ENCODE data around the gene CBX1. TPM values are rescaled to one million over a fixed set of nuclear protein-coding genes. Genes with fewer than 3 reads are reported as not detected.

CBX1 gene
- total and polyA plus RNA-seq, 4 donors = 17.6 to 43.2 (median 28.9) TPM

GRCh38 chr17:48067245-48067644, 34.0 kb downstream of the CBX1 start:
- DNase-seq = no peak
- WGBS, 2 donors = 95 to 97% methylated on average over 3 of the region's 3 CpGs
- no peak for TF ChIP-seq CTCF (IDR thresholded peaks at IDR 0.05; ENCODE audit: control extremely low read depth, extremely low read depth)
- Histone ChIP-seq H3K4me1 (ENCODE audit: control insufficient read depth in 5 of 5, insufficient read depth in 5 of 5, low read length in 5 of 5) (peaks cover 0 to 8% (median 3%) of the 10 kb centered on the region in 5 donors), H3K9me3 (ENCODE audit: control insufficient read depth in 4 of 4, insufficient read depth in 3 of 4, low read length in 3 of 4) (no peaks in the 10 kb centered on the region), H3K36me3 (ENCODE audit: control insufficient read depth in 4 of 4, insufficient read depth in 4 of 4, low read length in 4 of 4) (peaks cover 11 to 45% (median 21%) of the 10 kb centered on the region in 4 donors), H3K9ac (ENCODE audit: insufficient read depth in 1 of 2, low read length in 2 of 2) (peak overlapping the region in 1 of 2 donors; percentile 24), H3K27me3 (ENCODE audit: control insufficient read depth in 3 of 3, insufficient read depth in 3 of 3, low read length in 2 of 3) (no peaks in the 10 kb centered on the region), H3K4me3 (no peak overlapping the region), H3K27ac (ENCODE audit: low read depth in 1 of 2, low read length in 1 of 2) (no peak overlapping the region)
- no peak for ATAC-seq (ENCODE audit: insufficient read depth, low FRiP score)

GRCh38 chr17:48066656-48067055, 34.6 kb downstream of the CBX1 start:
- no peak for TF ChIP-seq CTCF (IDR thresholded peaks at IDR 0.05; ENCODE audit: control extremely low read depth, extremely low read depth)
- Histone ChIP-seq H3K27me3 (ENCODE audit: control insufficient read depth in 3 of 3, insufficient read depth in 3 of 3, low read length in 2 of 3) (no peaks in the 10 kb centered on the region), H3K9me3 (ENCODE audit: control insufficient read depth in 4 of 4, insufficient read depth in 3 of 4, low read length in 3 of 4) (no peaks in the 10 kb centered on the region), H3K9ac (ENCODE audit: insufficient read depth in 1 of 2, low read length in 2 of 2) (peak overlapping the region in 1 of 2 donors; percentile 24), H3K36me3 (ENCODE audit: control insufficient read depth in 4 of 4, insufficient read depth in 4 of 4, low read length in 4 of 4) (peaks cover 16 to 47% (median 23%) of the 10 kb centered on the region in 4 donors), H3K4me1 (ENCODE audit: control insufficient read depth in 5 of 5, insufficient read depth in 5 of 5, low read length in 5 of 5) (peaks cover 0 to 8% (median 3%) of the 10 kb centered on the region in 5 donors), H3K4me3 (no peak overlapping the region), H3K27ac (ENCODE audit: low read depth in 1 of 2, low read length in 1 of 2) (no peak overlapping the region)
- ATAC-seq (ENCODE audit: insufficient read depth, low FRiP score) = no peak
- peak in 1 of 3 donors; percentile 59 for DNase-seq
- 66 to 84% methylated on average over 1 of the region's 1 CpG for WGBS, 2 donors

- ATAC-seq (ENCODE audit: insufficient read depth, low FRiP score) (no peak), DNase-seq (no peak)
- Histone ChIP-seq H3K27me3 (ENCODE audit: control insufficient read depth in 3 of 3, insufficient read depth in 3 of 3, low read length in 2 of 3) (no peaks in the 10 kb centered on the region), H3K4me3 (no peak overlapping the region), H3K9me3 (ENCODE audit: control insufficient read depth in 4 of 4, insufficient read depth in 3 of 4, low read length in 3 of 4) (no peaks in the 10 kb centered on the region), H3K36me3 (ENCODE audit: control insufficient read depth in 4 of 4, insufficient read depth in 4 of 4, low read length in 4 of 4) (peaks cover 17 to 46% (median 20%) of the 10 kb centered on the region in 4 donors), H3K27ac (ENCODE audit: low read depth in 1 of 2, low read length in 1 of 2) (no peak overlapping the region), H3K9ac (ENCODE audit: insufficient read depth in 1 of 2, low read length in 2 of 2) (no peak overlapping the region), H3K4me1 (ENCODE audit: control insufficient read depth in 5 of 5, insufficient read depth in 5 of 5, low read length in 5 of 5) (peaks cover 0 to 8% (median 3%) of the 10 kb centered on the region in 5 donors)
- WGBS, 2 donors = 82 to 86% methylated on average over 1 of the region's 1 CpG
- TF ChIP-seq CTCF (IDR thresholded peaks at IDR 0.05; ENCODE audit: control extremely low read depth, extremely low read depth) = no peak
Observed at GRCh38 chr17:48066192-48066591, 35.1 kb downstream of the CBX1 start.

- Histone ChIP-seq H3K4me1 (ENCODE audit: control insufficient read depth in 5 of 5, insufficient read depth in 5 of 5, low read length in 5 of 5) (peaks cover 0 to 8% (median 5%) of the 10 kb centered on the region in 5 donors), H3K9me3 (ENCODE audit: control insufficient read depth in 4 of 4, insufficient read depth in 3 of 4, low read length in 3 of 4) (no peaks in the 10 kb centered on the region), H3K27ac (ENCODE audit: low read depth in 1 of 2, low read length in 1 of 2) (no peak overlapping the region), H3K36me3 (ENCODE audit: control insufficient read depth in 4 of 4, insufficient read depth in 4 of 4, low read length in 4 of 4) (peaks cover 17 to 44% (median 22%) of the 10 kb centered on the region in 4 donors), H3K27me3 (ENCODE audit: control insufficient read depth in 3 of 3, insufficient read depth in 3 of 3, low read length in 2 of 3) (no peaks in the 10 kb centered on the region), H3K4me3 (no peak overlapping the region), H3K9ac (ENCODE audit: insufficient read depth in 1 of 2, low read length in 2 of 2) (no peak overlapping the region)
- ATAC-seq (ENCODE audit: insufficient read depth, low FRiP score) (no peak), DNase-seq (no peak)
- WGBS, 2 donors = 86 to 91% methylated on average over 3 of the region's 3 CpGs
- no peak for TF ChIP-seq CTCF (IDR thresholded peaks at IDR 0.05; ENCODE audit: control extremely low read depth, extremely low read depth)
Observed at GRCh38 chr17:48064638-48065037, 36.6 kb downstream of the CBX1 start.
